MM.1S (cell line): Measurements from ENCODE around the gene CSTPP1.
"Not testable (repeated sequence)": the region's sequence is repeated elsewhere in the genome, so short reads cannot be mapped to it uniquely, and the experiment has no call there.

Experiments used
- DNase-seq: peaks from one replicate; pipeline ENCODE4 v3.0.0-alpha.2; 2015
- H2AFZ ChIP-seq: fragments of 300-600 bp; sonication (generic); 2 replicates; pipeline ENCODE4 v1.6.0; 2016; ENCODE audit warnings: antibody characterized with exemption, low read length
- H3F3A ChIP-seq: fragments of 300-600 bp; sonication (generic); 2 replicates; pipeline ENCODE4 v1.6.1; 2016; ENCODE audit warnings: mild to moderate bottlenecking, antibody characterized with exemption, low read length, moderate library complexity, mixed read lengths; ENCODE audit not compliant: insufficient read depth
- H3K27ac ChIP-seq: fragments of 300-600 bp; sonication (generic); 2 replicates; pipeline ENCODE4 v1.5.1; 2016; ENCODE audit warnings: mild to moderate bottlenecking, low read length
- H3K27me3 ChIP-seq: fragments of 300-600 bp; sonication (generic); replicated peaks from 2 replicates; pipeline ENCODE4 v1.6.0; 2016; ENCODE audit warnings: low read length; ENCODE audit not compliant: insufficient read depth
- H3K36me3 ChIP-seq: fragments of 300-600 bp; sonication (generic); replicated peaks from 2 replicates; pipeline ENCODE4 v1.6.1; 2016; ENCODE audit warnings: mild to moderate bottlenecking, low read length, mixed read lengths; ENCODE audit not compliant: insufficient read depth
- H3K4me1 ChIP-seq: fragments of 300-600 bp; sonication (generic); 2 replicates; pipeline ENCODE4 v1.6.1; 2016; ENCODE audit warnings: low read length, mixed read lengths
- H3K4me2 ChIP-seq: fragments of 300-600 bp; sonication (generic); 2 replicates; pipeline ENCODE4 v1.6.0; 2016; ENCODE audit warnings: low read depth, low read length
- H3K4me3 ChIP-seq: fragments of 300-600 bp; sonication (generic); 2 replicates; pipeline ENCODE4 v1.5.1; 2016; ENCODE audit warnings: low read length, mixed read lengths
- H3K79me2 ChIP-seq: fragments of 300-600 bp; sonication (generic); 2 replicates; pipeline ENCODE4 v1.6.1; 2016; ENCODE audit warnings: mixed run types, low read length, mixed read lengths
- H3K9ac ChIP-seq: fragments of 300-600 bp; sonication (generic); 2 replicates; pipeline ENCODE4 v1.6.1; 2016; ENCODE audit warnings: low read length, mixed read lengths
- H3K9me2 ChIP-seq: fragments of 300-600 bp; sonication (generic); replicated peaks from 2 replicates; pipeline ENCODE4 v1.6.1; 2016; ENCODE audit warnings: mild to moderate bottlenecking, low read length, mixed read lengths; ENCODE audit not compliant: insufficient read depth
- H3K9me3 ChIP-seq: fragments of 300-600 bp; sonication (generic); replicated peaks from 2 replicates; pipeline ENCODE4 v1.6.1; 2016; ENCODE audit warnings: mild to moderate bottlenecking, low read length, mixed read lengths; ENCODE audit not compliant: insufficient read depth
- H4K20me1 ChIP-seq: fragments of 300-600 bp; sonication (generic); 2 replicates; pipeline ENCODE4 v1.6.1; 2016; ENCODE audit warnings: mild to moderate bottlenecking, low read length, moderate library complexity, mixed read lengths; ENCODE audit not compliant: insufficient read depth
- CTCF ChIP-seq: fragments of 300-600 bp; sonication (generic); IDR thresholded peaks from 2 replicates; pipeline ENCODE4 v1.5.1; 2016; ENCODE audit warnings: antibody characterized with exemption, low read length, mixed read lengths
- EZH2 ChIP-seq: fragments of 300-600 bp; sonication (generic); optimal IDR thresholded peaks from 2 replicates; pipeline ENCODE3; 2017; ENCODE audit warnings: low read depth, mild to moderate bottlenecking, antibody characterized with exemption, low read length, mixed read lengths
- EZH2phosphoT487 ChIP-seq: fragments of 300-600 bp; sonication (generic); IDR thresholded peaks from 2 replicates; pipeline ENCODE4 v1.6.1; 2018; ENCODE audit warnings: antibody characterized with exemption, low read length

The CSTPP1 gene

GRCh38 chr11:46961041-46961440, 24.5 kb downstream of the CSTPP1 start:
- Histone ChIP-seq H3F3A (no peaks in the 10 kb centered on the region), H3K9me3 (no peaks in the 10 kb centered on the region), H4K20me1 (no peaks in the 10 kb centered on the region), H3K27ac (no peak overlapping the region), H3K4me2 (no peak overlapping the region), H3K27me3 (no peaks in the 10 kb centered on the region), H3K36me3 (no peaks in the 10 kb centered on the region), H3K4me3 (no peak overlapping the region), H3K9ac (no peak overlapping the region), H3K79me2 (no peaks in the 10 kb centered on the region), H2AFZ (no peak overlapping the region), H3K9me2 (no peaks in the 10 kb centered on the region), H3K4me1 (no peaks in the 10 kb centered on the region)
- TF ChIP-seq EZH2phosphoT487 (no peak), EZH2 (no peak), CTCF (no peak)
- DNase-seq, result no peak

GRCh38 chr11:46961886-46962285, 25.3 kb downstream of the CSTPP1 start:
- H3F3A ChIP-seq, H3K9ac ChIP-seq, H3K9me3 ChIP-seq, H3K27me3 ChIP-seq, H3K4me1 ChIP-seq, H3K4me3 ChIP-seq, H3K9me2 ChIP-seq, H3K79me2 ChIP-seq, H3K36me3 ChIP-seq, H3K4me2 ChIP-seq, H4K20me1 ChIP-seq, H3K27ac ChIP-seq, DNase-seq, H2AFZ ChIP-seq: not testable (repeated sequence)

GRCh38 chr11:46963844-46964243, 27.3 kb downstream of the CSTPP1 start:
- no peak for DNase-seq
- TF ChIP-seq EZH2phosphoT487 (no peak), CTCF (no peak), EZH2 (no peak)
- Histone ChIP-seq H3K36me3 (no peaks in the 10 kb centered on the region), H3K79me2 (no peaks in the 10 kb centered on the region), H4K20me1 (no peaks in the 10 kb centered on the region), H2AFZ (no peak overlapping the region), H3F3A (no peaks in the 10 kb centered on the region), H3K4me1 (no peaks in the 10 kb centered on the region), H3K27ac (no peak overlapping the region), H3K9ac (no peak overlapping the region), H3K9me3 (no peaks in the 10 kb centered on the region), H3K9me2 (no peaks in the 10 kb centered on the region), H3K4me2 (no peak overlapping the region), H3K27me3 (no peaks in the 10 kb centered on the region), H3K4me3 (no peak overlapping the region)

- Histone ChIP-seq H3K27ac (no peak overlapping the region), H3K27me3 (no peaks in the 10 kb centered on the region), H3K4me2 (no peak overlapping the region), H2AFZ (no peak overlapping the region), H3K9me2 (no peaks in the 10 kb centered on the region), H3K9ac (no peak overlapping the region), H3K9me3 (no peaks in the 10 kb centered on the region), H3K36me3 (no peaks in the 10 kb centered on the region), H4K20me1 (no peaks in the 10 kb centered on the region), H3K4me3 (no peak overlapping the region), H3K79me2 (no peaks in the 10 kb centered on the region), H3K4me1 (no peaks in the 10 kb centered on the region), H3F3A (no peaks in the 10 kb centered on the region)
- DNase-seq, result no peak
- TF ChIP-seq EZH2phosphoT487, result no peak
- no peak for TF ChIP-seq EZH2
- no peak for TF ChIP-seq CTCF
These were observed 30.2 kb downstream of the CSTPP1 start for GRCh38 chr11:46966773-46967172.
